AG10803 (cell line): ENCODE measurements around the gene AFG1L.

Source experiments
- DNase-seq: peaks from one replicate; pipeline ENCODE4 v3.0.0; 2010; ENCODE audit warnings: low read depth
- H3K4me3 ChIP-seq: 2 replicates; pipeline ENCODE4 v1.5.1; 2011; ENCODE audit warnings: mild to moderate bottlenecking, low read length, control low read depth
- TF ChIP-seq, protein P1 (sequence below): conservative IDR thresholded peaks from 2 replicates; pipeline ENCODE4 v1.5.1; 2011; ENCODE audit warnings: mild to moderate bottlenecking, low read length, control low read depth, inconsistent platforms

AFG1L gene

GRCh38 chr6:108452711-108453195 lies 157.9 kb downstream of the AFG1L start:
- H3K4me3 ChIP-seq = no peak overlapping the region
- DNase-seq = peak; percentile 53
- TF ChIP-seq, protein P1, sequence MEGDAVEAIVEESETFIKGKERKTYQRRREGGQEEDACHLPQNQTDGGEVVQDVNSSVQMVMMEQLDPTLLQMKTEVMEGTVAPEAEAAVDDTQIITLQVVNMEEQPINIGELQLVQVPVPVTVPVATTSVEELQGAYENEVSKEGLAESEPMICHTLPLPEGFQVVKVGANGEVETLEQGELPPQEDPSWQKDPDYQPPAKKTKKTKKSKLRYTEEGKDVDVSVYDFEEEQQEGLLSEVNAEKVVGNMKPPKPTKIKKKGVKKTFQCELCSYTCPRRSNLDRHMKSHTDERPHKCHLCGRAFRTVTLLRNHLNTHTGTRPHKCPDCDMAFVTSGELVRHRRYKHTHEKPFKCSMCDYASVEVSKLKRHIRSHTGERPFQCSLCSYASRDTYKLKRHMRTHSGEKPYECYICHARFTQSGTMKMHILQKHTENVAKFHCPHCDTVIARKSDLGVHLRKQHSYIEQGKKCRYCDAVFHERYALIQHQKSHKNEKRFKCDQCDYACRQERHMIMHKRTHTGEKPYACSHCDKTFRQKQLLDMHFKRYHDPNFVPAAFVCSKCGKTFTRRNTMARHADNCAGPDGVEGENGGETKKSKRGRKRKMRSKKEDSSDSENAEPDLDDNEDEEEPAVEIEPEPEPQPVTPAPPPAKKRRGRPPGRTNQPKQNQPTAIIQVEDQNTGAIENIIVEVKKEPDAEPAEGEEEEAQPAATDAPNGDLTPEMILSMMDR = no peak

GRCh38 chr6:108453601-108454185 lies 158.8 kb downstream of the AFG1L start:
- TF ChIP-seq, protein P1 = no peak
- peak; percentile 43 for DNase-seq
- H3K4me3 ChIP-seq = no peak overlapping the region

DNA sequence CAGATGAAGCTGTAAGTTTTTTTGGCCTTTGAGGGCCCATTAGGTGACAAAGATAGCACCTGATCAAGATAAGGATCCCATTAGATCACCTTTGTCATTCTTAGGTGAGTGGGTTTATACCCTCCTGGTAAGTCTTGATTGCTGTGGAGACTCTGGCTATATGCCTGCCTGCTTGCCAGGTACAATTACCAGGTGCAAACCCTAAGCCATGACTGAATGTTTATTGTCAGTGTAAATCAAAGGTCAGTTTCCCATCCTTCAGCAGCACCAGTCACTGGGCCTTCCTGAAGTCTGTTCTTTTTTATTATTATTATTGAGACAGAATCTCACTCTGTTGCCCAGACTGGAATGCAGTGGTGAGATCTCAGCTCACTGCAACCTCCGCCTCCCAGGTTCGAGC lies 159.5 kb downstream of the AFG1L start:
- no peak for DNase-seq
- H3K4me3 ChIP-seq = no peak overlapping the region
- TF ChIP-seq, protein P1 = no peak

DNA sequence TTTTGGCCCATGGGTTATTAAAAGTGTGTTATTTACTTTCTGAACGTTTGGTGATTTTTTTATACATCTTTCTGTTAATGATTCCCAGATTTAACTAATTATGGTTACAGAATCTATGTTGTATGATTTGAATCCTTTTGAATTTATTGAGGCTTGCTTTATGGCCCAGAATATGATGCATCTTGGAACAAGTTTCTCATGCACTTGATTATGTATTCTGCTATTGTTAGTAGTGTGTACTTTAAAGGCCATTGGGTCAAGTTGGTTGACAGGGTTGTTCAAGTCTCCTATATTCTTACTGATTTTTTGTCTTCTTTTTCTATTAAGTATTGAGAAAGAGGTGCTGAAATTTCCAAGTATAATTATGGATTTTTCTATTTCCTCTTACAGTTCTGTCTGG lies 160.8 kb downstream of the AFG1L start:
- H3K4me3 ChIP-seq = no peak overlapping the region
- no peak for DNase-seq
- TF ChIP-seq, protein P1 = no peak

DNA sequence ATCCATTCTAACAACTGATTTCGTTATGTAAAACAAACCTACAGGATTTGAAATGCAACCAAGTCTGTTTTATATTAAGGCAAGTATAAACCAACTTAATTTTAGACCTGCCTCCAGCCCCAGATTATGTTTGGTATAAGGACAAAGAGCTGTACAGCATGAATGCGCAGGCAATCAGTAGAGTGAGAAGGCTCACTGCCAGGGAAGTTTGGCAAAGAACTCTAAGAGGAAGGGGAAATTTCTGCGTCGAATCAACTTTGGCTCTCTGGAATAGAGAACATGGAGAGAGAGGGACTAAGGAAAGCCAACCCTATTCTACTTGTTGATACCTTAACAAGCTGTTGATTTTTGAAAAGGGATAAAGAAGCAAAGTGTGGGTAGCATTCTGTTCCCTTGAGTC lies 168.9 kb downstream of the AFG1L start:
- H3K4me3 ChIP-seq = no peak overlapping the region
- TF ChIP-seq, protein P1 = no peak
- no peak for DNase-seq

- no peak for DNase-seq
- TF ChIP-seq, protein P1 = no peak
- no peak overlapping the region for H3K4me3 ChIP-seq
These were observed 169.7 kb downstream of the AFG1L start for GRCh38 chr6:108464418-108465097.

- no peak overlapping the region for H3K4me3 ChIP-seq
- TF ChIP-seq, protein P1 = no peak
- DNase-seq = no peak
These were observed 170.2 kb downstream of the AFG1L start for GRCh38 chr6:108465098-108465495.
